SK-N-SH (cell line): ENCODE data around the gene ABLIM2. TPM values are rescaled to one million over a fixed set of nuclear protein-coding genes. Genes with fewer than 3 reads are reported as not detected.

Source experiments
- CTCF ChIA-PET: fragments of 300-600, 350-600 bp; formaldehyde crosslinking; extraction: SDS; loops from one replicate; lab custom pipeline; 2021; lab: Yijun Ruan, JAX
- POLR2A ChIA-PET: fragments of 350-600 bp; sonication (Branson Sonifier 250); formaldehyde crosslinking; extraction: SDS; loops from one replicate; lab custom pipeline; 2020; ENCODE audit warnings: antibody characterized with exemption, inconsistent platforms; lab: Yijun Ruan, JAX
- DNase-seq: peaks from one replicate; pipeline ENCODE4 v3.0.0; 2012
- H2AFZ ChIP-seq: fragments of 200-600 bp; sonication (generic); 2 replicates; pipeline ENCODE4 v1.8.1; 2016; ENCODE audit warnings: antibody characterized with exemption, mild to moderate bottlenecking, low read depth
- H3F3A ChIP-seq: fragments of 200-600 bp; sonication (generic); replicated peaks from 2 replicates; pipeline ENCODE3; 2016; ENCODE audit warnings: antibody characterized with exemption, mild to moderate bottlenecking; ENCODE audit not compliant: insufficient read depth
- H3K27ac ChIP-seq, 2 experiments: fragments of 200-500 bp in 1 of 2; fragments of 200-600 bp in 1 of 2; sonication (Bioruptor generic) in 1 of 2; sonication (generic), shearing (Covaris generic) in 1 of 2; 2 replicates each; pipeline versions ENCODE4 v1.5.1 to v1.6.1; 2014 to 2016; ENCODE audit warnings: low read depth in 2 of 2, inconsistent platforms in 1 of 2, low read length in 1 of 2, mild to moderate bottlenecking in 1 of 2, mixed read lengths in 1 of 2
- H3K27me3 ChIP-seq: fragments of 200-600 bp; sonication (generic), shearing (Covaris generic); 2 replicates; pipeline ENCODE4 v1.6.1; 2016; ENCODE audit warnings: mixed run types; ENCODE audit not compliant: insufficient read depth
- H3K36me3 ChIP-seq, 2 experiments: fragments of 200-500 bp in 1 of 2; fragments of 200-600 bp in 1 of 2; sonication (Bioruptor generic) in 1 of 2; sonication (generic) in 1 of 2; replicated peaks in 1 of 2; 2 replicates each; pipeline versions ENCODE3 to v1.5.1; 2014 to 2016; ENCODE audit warnings: low read length in 1 of 2, mild to moderate bottlenecking in 1 of 2; ENCODE audit not compliant: insufficient read depth in 2 of 2, control insufficient read depth in 1 of 2
- H3K4me1 ChIP-seq, 2 experiments: fragments of 200-500 bp in 1 of 2; fragments of 200-600 bp in 1 of 2; sonication (Bioruptor generic) in 1 of 2; sonication (generic), shearing (Covaris generic) in 1 of 2; 2 replicates each; pipeline versions ENCODE4 v1.5.1 to v1.6.1; 2014 to 2016; ENCODE audit warnings: low read depth in 1 of 2, low read length in 1 of 2, mixed run types in 1 of 2; ENCODE audit not compliant: insufficient read depth in 2 of 2, control insufficient read depth in 1 of 2
- H3K4me2 ChIP-seq: fragments of 200-600 bp; sonication (generic), shearing (Covaris generic); 2 replicates; pipeline ENCODE4 v1.6.1; 2017; ENCODE audit warnings: mixed run types
- H3K4me3 ChIP-seq, 2 experiments: fragments of 200-500 bp in 1 of 2; fragments of 200-600 bp in 1 of 2; sonication (Bioruptor generic) in 1 of 2; sonication (generic), shearing (Covaris generic) in 1 of 2; 2 replicates each; pipeline versions ENCODE4 v1.5.1 to v1.8.1; 2014 to 2016; ENCODE audit warnings: low read depth in 2 of 2, inconsistent platforms in 1 of 2, low read length in 1 of 2, mild to moderate bottlenecking in 1 of 2, mixed read lengths in 1 of 2, moderate library complexity in 1 of 2
- H3K79me2 ChIP-seq: fragments of 200-600 bp; sonication (generic); 2 replicates; pipeline ENCODE4 v1.8.1; 2017; ENCODE audit warnings: mild to moderate bottlenecking; ENCODE audit not compliant: insufficient read depth
- H3K9ac ChIP-seq: fragments of 200-600 bp; sonication (generic); 2 replicates; pipeline ENCODE4 v1.6.1; 2017; ENCODE audit warnings: mixed run types
- H3K9me2 ChIP-seq: fragments of 200-600 bp; sonication (generic); 2 replicates; pipeline ENCODE4 v1.6.1; 2017; ENCODE audit warnings: mixed run types
- H3K9me3 ChIP-seq: fragments of 200-600 bp; sonication (generic); 2 replicates; pipeline ENCODE4 v1.6.1; 2017; ENCODE audit warnings: mixed run types, mild to moderate bottlenecking, moderate library complexity
- H4K20me1 ChIP-seq: fragments of 200-600 bp; sonication (generic); 2 replicates; pipeline ENCODE4 v1.6.1; 2017; ENCODE audit warnings: mild to moderate bottlenecking, mixed run types; ENCODE audit not compliant: insufficient read depth
- CHD2 ChIP-seq: fragments of 150-350 bp; IDR thresholded peaks from 2 replicates; pipeline ENCODE4 v1.6.1; 2018; ENCODE audit warnings: low read length; ENCODE audit not compliant: partially characterized antibody
- ELF1 ChIP-seq: IDR thresholded peaks from 2 replicates; pipeline ENCODE4 v1.4.0; 2012
- EP300 ChIP-seq, 2 experiments: IDR thresholded peaks; 2 replicates each; pipeline versions ENCODE4 v1.4.0 to v1.6.1; 2012; ENCODE audit warnings: borderline replicate concordance in 1 of 2, low read depth in 1 of 2, low read length in 1 of 2
- FOXJ3 ChIP-seq: sonication (generic); formaldehyde crosslinking; IDR thresholded peaks from 2 replicates; pipeline ENCODE4 v1.5.1; 2020; ENCODE audit warnings: mild to moderate bottlenecking, missing genetic modification reagents
- FOXM1 ChIP-seq: IDR thresholded peaks from 2 replicates; pipeline ENCODE4 v1.4.0; 2012; ENCODE audit warnings: low read depth, mild to moderate bottlenecking
- JUND ChIP-seq: IDR thresholded peaks from 2 replicates; pipeline ENCODE4 v1.4.0; 2012
- MEF2A ChIP-seq: IDR thresholded peaks from 2 replicates; pipeline ENCODE4 v1.4.0; 2012; ENCODE audit warnings: low read depth, borderline replicate concordance
- MXI1 ChIP-seq: IDR thresholded peaks from 2 replicates; pipeline ENCODE4 v1.6.1; 2012; ENCODE audit warnings: mild to moderate bottlenecking, low read depth, low read length, improper control_type of control experiment
- POLR2AphosphoS5 ChIP-seq: IDR thresholded peaks from 2 replicates; pipeline ENCODE4 v1.6.1; 2012; ENCODE audit warnings: low read depth, low read length
- RFX5 ChIP-seq: IDR thresholded peaks from 2 replicates; pipeline ENCODE4 v1.6.1; 2012; ENCODE audit warnings: mild to moderate bottlenecking, improper control_type of control experiment, low read length
- SMC3 ChIP-seq: IDR thresholded peaks from 2 replicates; pipeline ENCODE4 v1.6.1; 2012; ENCODE audit warnings: low read depth, low read length, improper control_type of control experiment
- TAF1 ChIP-seq: IDR thresholded peaks from 2 replicates; pipeline ENCODE4 v1.6.1; 2012; ENCODE audit warnings: low read depth, mild to moderate bottlenecking, low read length, moderate library complexity, borderline replicate concordance
- TCF12 ChIP-seq: IDR thresholded peaks from 2 replicates; pipeline ENCODE4 v1.4.0; 2012
- TEAD4 ChIP-seq: IDR thresholded peaks from 2 replicates; pipeline ENCODE4 v1.4.0; 2012; ENCODE audit warnings: mild to moderate bottlenecking, borderline replicate concordance; ENCODE audit not compliant: insufficient read depth
- WGBS: methylation state at CpG from one replicate; pipeline ENCODE4 v1.1.6; 2017; ENCODE audit warnings: low lambda C conversion rate; 5-methylcytosine and 5-hydroxymethylcytosine counted together
- polyA plus RNA-seq, 3 experiments: library from polyadenylated mRNA; depleted of rRNA; stranded (reverse); fragments of >200 nt; gene quantifications; 2 replicates each; pipeline ENCODE4 v1.2.3, GENCODE V29; 2012
- TF ChIP-seq, protein P1 (sequence below): IDR thresholded peaks from 2 replicates; pipeline ENCODE4 v1.4.0; 2012; ENCODE audit warnings: low read depth, borderline replicate concordance
- TF ChIP-seq, protein P2 (sequence below): IDR thresholded peaks from 2 replicates; pipeline ENCODE4 v1.4.0; 2012; ENCODE audit warnings: low read depth, borderline replicate concordance
- TF ChIP-seq, protein P3 (sequence below): IDR thresholded peaks from 2 replicates; pipeline ENCODE4 v1.4.0; 2012; ENCODE audit warnings: low read depth
- TF ChIP-seq, protein P4 (sequence below): IDR thresholded peaks from 2 replicates; pipeline ENCODE4; 2012
- TF ChIP-seq, protein P5 (sequence below): IDR thresholded peaks from 2 replicates; pipeline ENCODE4 v1.6.1; 2012; ENCODE audit warnings: mild to moderate bottlenecking, low read depth, low read length, moderate library complexity
- TF ChIP-seq, protein P6 (sequence below): fragments of 200-600 bp; sonication (generic); IDR thresholded peaks from 2 replicates; pipeline ENCODE4 v1.6.1; 2017; ENCODE audit warnings: antibody characterized with exemption, mild to moderate bottlenecking, moderate library complexity

ABLIM2 gene
- polyA plus RNA-seq, 1 of the 3 experiments (the other 2 are of a cell fraction) = 0.53 TPM

DNA sequence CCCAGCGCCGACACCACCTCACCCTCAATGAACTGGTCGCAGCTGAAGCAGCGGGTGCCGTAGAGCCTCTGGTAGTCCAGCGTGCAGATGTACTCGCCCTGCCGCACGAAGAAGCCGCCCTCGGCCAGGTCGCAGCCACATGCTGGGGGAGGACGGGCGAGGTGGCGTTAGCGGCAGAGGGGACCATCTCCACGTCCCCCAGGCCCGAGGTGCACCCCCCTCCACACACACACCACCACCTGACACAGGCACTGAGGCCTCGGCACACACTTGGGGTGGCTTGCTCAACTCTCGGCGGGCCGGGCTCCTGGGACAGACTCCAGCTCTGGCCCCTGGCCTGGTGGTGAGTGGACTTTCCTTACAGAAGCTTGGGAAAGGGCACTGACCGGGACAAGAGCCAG, 61.5 kb downstream of the ABLIM2 start:
- Histone ChIP-seq H3K4me2 (no peak overlapping the region), H3F3A (no peaks in the 10 kb centered on the region), H3K9ac (no peak overlapping the region), H3K9me2 (no peaks in the 10 kb centered on the region), H3K27ac (no peak overlapping the region), H3K36me3 (no peaks in the 10 kb centered on the region), H3K27me3 (no peaks in the 10 kb centered on the region), H3K4me1 (no peaks in the 10 kb centered on the region), H3K79me2 (no peaks in the 10 kb centered on the region), H3K4me3 (no peak overlapping the region), H2AFZ (no peak overlapping the region), H4K20me1 (no peaks in the 10 kb centered on the region), H3K9me3 (peaks cover 10% of the 10 kb centered on the region; the same call in 1 of the 2 replicates)
- DNase-seq = no peak
- ChIA-PET CTCF (no interaction called here), POLR2A (no interaction called here)
- no CpG with 5 or more reads among the region's 23 CpGs for WGBS
- TF ChIP-seq FOXJ3 (CRISPR knock-in tag) (no peak), ELF1 (no peak), SMC3 (no peak), FOXM1 (no peak), CHD2 (no peak), TCF12 (no peak), MEF2A (no peak), MXI1 (no peak), POLR2AphosphoS5 (no peak), RFX5 (no peak), TEAD4 (no peak), JUND (no peak), TAF1 (no peak), EP300 (IDR thresholded peaks at IDR 0.05; ENCODE audit: borderline replicate concordance in 1 of 2, low read depth in 1 of 2, low read length in 1 of 2) (no peak)
- TF ChIP-seq, protein P1, sequence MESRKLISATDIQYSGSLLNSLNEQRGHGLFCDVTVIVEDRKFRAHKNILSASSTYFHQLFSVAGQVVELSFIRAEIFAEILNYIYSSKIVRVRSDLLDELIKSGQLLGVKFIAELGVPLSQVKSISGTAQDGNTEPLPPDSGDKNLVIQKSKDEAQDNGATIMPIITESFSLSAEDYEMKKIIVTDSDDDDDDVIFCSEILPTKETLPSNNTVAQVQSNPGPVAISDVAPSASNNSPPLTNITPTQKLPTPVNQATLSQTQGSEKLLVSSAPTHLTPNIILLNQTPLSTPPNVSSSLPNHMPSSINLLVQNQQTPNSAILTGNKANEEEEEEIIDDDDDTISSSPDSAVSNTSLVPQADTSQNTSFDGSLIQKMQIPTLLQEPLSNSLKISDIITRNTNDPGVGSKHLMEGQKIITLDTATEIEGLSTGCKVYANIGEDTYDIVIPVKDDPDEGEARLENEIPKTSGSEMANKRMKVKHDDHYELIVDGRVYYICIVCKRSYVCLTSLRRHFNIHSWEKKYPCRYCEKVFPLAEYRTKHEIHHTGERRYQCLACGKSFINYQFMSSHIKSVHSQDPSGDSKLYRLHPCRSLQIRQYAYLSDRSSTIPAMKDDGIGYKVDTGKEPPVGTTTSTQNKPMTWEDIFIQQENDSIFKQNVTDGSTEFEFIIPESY = no peak
- TF ChIP-seq, protein P2, sequence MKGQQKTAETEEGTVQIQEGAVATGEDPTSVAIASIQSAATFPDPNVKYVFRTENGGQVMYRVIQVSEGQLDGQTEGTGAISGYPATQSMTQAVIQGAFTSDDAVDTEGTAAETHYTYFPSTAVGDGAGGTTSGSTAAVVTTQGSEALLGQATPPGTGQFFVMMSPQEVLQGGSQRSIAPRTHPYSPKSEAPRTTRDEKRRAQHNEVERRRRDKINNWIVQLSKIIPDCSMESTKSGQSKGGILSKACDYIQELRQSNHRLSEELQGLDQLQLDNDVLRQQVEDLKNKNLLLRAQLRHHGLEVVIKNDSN = no peak
- TF ChIP-seq, protein P3, sequence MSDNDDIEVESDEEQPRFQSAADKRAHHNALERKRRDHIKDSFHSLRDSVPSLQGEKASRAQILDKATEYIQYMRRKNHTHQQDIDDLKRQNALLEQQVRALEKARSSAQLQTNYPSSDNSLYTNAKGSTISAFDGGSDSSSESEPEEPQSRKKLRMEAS = no peak
- TF ChIP-seq, protein P4, sequence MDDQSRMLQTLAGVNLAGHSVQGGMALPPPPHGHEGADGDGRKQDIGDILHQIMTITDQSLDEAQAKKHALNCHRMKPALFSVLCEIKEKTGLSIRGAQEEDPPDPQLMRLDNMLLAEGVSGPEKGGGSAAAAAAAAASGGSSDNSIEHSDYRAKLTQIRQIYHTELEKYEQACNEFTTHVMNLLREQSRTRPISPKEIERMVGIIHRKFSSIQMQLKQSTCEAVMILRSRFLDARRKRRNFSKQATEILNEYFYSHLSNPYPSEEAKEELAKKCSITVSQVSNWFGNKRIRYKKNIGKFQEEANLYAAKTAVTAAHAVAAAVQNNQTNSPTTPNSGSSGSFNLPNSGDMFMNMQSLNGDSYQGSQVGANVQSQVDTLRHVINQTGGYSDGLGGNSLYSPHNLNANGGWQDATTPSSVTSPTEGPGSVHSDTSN = no peak
- TF ChIP-seq, protein P5, sequence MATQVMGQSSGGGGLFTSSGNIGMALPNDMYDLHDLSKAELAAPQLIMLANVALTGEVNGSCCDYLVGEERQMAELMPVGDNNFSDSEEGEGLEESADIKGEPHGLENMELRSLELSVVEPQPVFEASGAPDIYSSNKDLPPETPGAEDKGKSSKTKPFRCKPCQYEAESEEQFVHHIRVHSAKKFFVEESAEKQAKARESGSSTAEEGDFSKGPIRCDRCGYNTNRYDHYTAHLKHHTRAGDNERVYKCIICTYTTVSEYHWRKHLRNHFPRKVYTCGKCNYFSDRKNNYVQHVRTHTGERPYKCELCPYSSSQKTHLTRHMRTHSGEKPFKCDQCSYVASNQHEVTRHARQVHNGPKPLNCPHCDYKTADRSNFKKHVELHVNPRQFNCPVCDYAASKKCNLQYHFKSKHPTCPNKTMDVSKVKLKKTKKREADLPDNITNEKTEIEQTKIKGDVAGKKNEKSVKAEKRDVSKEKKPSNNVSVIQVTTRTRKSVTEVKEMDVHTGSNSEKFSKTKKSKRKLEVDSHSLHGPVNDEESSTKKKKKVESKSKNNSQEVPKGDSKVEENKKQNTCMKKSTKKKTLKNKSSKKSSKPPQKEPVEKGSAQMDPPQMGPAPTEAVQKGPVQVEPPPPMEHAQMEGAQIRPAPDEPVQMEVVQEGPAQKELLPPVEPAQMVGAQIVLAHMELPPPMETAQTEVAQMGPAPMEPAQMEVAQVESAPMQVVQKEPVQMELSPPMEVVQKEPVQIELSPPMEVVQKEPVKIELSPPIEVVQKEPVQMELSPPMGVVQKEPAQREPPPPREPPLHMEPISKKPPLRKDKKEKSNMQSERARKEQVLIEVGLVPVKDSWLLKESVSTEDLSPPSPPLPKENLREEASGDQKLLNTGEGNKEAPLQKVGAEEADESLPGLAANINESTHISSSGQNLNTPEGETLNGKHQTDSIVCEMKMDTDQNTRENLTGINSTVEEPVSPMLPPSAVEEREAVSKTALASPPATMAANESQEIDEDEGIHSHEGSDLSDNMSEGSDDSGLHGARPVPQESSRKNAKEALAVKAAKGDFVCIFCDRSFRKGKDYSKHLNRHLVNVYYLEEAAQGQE = no peak
- TF ChIP-seq, protein P6, sequence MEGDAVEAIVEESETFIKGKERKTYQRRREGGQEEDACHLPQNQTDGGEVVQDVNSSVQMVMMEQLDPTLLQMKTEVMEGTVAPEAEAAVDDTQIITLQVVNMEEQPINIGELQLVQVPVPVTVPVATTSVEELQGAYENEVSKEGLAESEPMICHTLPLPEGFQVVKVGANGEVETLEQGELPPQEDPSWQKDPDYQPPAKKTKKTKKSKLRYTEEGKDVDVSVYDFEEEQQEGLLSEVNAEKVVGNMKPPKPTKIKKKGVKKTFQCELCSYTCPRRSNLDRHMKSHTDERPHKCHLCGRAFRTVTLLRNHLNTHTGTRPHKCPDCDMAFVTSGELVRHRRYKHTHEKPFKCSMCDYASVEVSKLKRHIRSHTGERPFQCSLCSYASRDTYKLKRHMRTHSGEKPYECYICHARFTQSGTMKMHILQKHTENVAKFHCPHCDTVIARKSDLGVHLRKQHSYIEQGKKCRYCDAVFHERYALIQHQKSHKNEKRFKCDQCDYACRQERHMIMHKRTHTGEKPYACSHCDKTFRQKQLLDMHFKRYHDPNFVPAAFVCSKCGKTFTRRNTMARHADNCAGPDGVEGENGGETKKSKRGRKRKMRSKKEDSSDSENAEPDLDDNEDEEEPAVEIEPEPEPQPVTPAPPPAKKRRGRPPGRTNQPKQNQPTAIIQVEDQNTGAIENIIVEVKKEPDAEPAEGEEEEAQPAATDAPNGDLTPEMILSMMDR = no peak
